ENCODE measurements around the gene DDIT3. TPM values are rescaled to one million over a fixed set of nuclear protein-coding genes. Genes with fewer than 3 reads are reported as not detected.

Gene DDIT3
- total RNA-seq, 1 experiment from 2014 or later, result 27.4 TPM

DNA sequence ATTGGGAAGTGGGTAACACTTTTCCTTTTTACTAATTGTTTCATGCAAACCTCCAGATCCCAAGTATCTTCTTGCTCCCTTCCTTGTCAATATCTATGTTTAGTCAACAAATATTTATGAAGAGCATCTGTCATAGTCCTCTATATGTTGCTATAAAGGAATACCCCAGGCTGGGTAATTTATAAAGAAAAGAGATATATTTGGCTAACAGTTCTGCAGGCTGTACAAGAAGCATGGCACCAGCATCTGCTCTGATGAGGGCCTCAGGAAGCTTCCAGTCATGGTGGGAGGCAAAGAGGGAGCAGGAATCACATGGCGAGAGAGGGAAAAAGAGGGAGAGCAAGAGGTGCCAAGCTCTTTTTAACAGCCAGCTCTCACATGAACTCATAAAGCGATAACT lies 34.1 kb upstream of the DDIT3 start:
- no peak overlapping the region for H3K4me2 ChIP-seq (ENCODE audit: low read length)
- no peak for ATAC-seq
- no peaks in the 10 kb centered on the region for H3K27me3 ChIP-seq (ENCODE audit: low read length)
- ChIA-PET POLR2A (ENCODE audit: unreplicated experiment) (no interaction called here), CTCF (no interaction called here)
- no peak for DNase-seq
- H3K27ac ChIP-seq (ENCODE audit: low read length), result no peak overlapping the region
- no peak overlapping the region for H3K4me3 ChIP-seq (ENCODE audit: low read length)
- H3K9ac ChIP-seq (ENCODE audit: low read length), result no peak overlapping the region
- H3K4me1 ChIP-seq (ENCODE audit: insufficient read depth, low read length), result no peaks in the 10 kb centered on the region
- no peaks in the 10 kb centered on the region for H3F3A ChIP-seq (ENCODE audit: low read length, unreplicated experiment)
- H3K79me2 ChIP-seq (ENCODE audit: low read length), result no peaks in the 10 kb centered on the region
- H4K20me1 ChIP-seq (ENCODE audit: low read length), result no peaks in the 10 kb centered on the region
- H3K9me2 ChIP-seq (replicated peaks; ENCODE audit: low read length), result no peaks in the 10 kb centered on the region
- BruUV-seq (replicated peaks), result no TSS peak
- H3K36me3 ChIP-seq (ENCODE audit: low read depth, low read length), result no peaks in the 10 kb centered on the region
- no peaks in the 10 kb centered on the region for H3K9me3 ChIP-seq (ENCODE audit: low read length)
- intact Hi-C loops (cut with micrococcal nuclease), result no loop called here
- H2AFZ ChIP-seq (ENCODE audit: low read length), result no peak overlapping the region
- TF ChIP-seq, protein P1, sequence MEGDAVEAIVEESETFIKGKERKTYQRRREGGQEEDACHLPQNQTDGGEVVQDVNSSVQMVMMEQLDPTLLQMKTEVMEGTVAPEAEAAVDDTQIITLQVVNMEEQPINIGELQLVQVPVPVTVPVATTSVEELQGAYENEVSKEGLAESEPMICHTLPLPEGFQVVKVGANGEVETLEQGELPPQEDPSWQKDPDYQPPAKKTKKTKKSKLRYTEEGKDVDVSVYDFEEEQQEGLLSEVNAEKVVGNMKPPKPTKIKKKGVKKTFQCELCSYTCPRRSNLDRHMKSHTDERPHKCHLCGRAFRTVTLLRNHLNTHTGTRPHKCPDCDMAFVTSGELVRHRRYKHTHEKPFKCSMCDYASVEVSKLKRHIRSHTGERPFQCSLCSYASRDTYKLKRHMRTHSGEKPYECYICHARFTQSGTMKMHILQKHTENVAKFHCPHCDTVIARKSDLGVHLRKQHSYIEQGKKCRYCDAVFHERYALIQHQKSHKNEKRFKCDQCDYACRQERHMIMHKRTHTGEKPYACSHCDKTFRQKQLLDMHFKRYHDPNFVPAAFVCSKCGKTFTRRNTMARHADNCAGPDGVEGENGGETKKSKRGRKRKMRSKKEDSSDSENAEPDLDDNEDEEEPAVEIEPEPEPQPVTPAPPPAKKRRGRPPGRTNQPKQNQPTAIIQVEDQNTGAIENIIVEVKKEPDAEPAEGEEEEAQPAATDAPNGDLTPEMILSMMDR (conservative IDR thresholded peaks at IDR 0.05; ENCODE audit: low read depth, low read length), result no peak
- no peak for TF ChIP-seq EZH2 (IDR thresholded peaks at IDR 0.05; ENCODE audit: low read length, unreplicated experiment)
- TF ChIP-seq EZH2phosphoT487 (IDR thresholded peaks at IDR 0.05; ENCODE audit: borderline replicate concordance, low read length), result no peak

DNA sequence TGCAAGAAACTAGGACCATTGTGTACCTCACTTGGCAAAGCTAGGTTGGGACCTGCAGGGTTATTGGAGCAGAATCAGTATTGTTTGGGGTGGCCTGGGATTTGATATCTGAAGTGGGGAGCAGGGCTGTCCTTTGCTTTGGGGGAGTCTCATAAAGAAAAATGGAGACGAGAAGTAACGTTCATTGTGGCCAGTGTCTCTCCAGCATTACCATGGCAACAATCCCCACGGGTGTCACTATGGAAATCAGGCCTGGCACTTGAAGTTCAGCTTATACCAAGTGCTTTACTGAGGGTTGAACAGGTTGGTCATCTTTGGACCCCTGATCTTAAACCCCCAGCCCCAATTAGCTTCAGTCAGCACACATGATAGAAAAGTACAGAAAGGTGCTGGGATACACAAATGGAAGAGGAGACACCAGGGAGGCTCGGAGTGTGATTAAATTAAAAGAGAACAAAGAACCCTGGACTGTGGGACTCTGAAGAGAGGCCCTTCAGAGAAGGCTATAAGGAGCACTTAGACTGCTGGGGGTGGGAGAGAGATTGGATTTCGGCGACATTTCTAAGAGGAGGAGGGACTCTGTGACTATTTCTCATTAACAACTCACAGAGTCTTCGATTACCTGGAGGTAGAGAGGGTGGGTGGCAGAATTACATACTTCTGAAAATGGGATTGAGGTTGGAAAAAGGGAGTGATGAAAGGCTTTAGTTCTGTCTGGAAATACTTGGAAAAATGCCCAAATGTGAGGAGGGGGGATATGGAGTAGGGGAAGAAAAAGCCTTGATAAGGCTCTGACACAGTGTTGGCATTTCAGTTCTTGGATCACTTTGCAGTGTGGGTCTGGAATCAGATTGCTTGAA lies 33.3 kb upstream of the DDIT3 start:
- Histone ChIP-seq H3K9me3 (ENCODE audit: low read length) (no peaks in the 10 kb centered on the region), H3K27ac (ENCODE audit: low read length) (no peak overlapping the region), H3K9me2 (replicated peaks; ENCODE audit: low read length) (no peaks in the 10 kb centered on the region), H3K79me2 (ENCODE audit: low read length) (no peaks in the 10 kb centered on the region), H3F3A (ENCODE audit: low read length, unreplicated experiment) (no peaks in the 10 kb centered on the region), H2AFZ (ENCODE audit: low read length) (no peak overlapping the region), H3K4me1 (ENCODE audit: insufficient read depth, low read length) (no peaks in the 10 kb centered on the region), H3K4me3 (ENCODE audit: low read length) (no peak overlapping the region), H3K4me2 (ENCODE audit: low read length) (no peak overlapping the region), H4K20me1 (ENCODE audit: low read length) (no peaks in the 10 kb centered on the region), H3K9ac (ENCODE audit: low read length) (no peak overlapping the region), H3K27me3 (ENCODE audit: low read length) (no peaks in the 10 kb centered on the region), H3K36me3 (ENCODE audit: low read depth, low read length) (no peaks in the 10 kb centered on the region)
- POLR2A ChIA-PET (ENCODE audit: unreplicated experiment), result no interaction called here
- BruUV-seq (replicated peaks), result no TSS peak
- no peak for DNase-seq
- TF ChIP-seq EZH2 (IDR thresholded peaks at IDR 0.05; ENCODE audit: low read length, unreplicated experiment) (no peak), EZH2phosphoT487 (IDR thresholded peaks at IDR 0.05; ENCODE audit: borderline replicate concordance, low read length) (no peak)
- TF ChIP-seq, protein P1 (conservative IDR thresholded peaks at IDR 0.05; ENCODE audit: low read depth, low read length), result no peak
- ATAC-seq, result no peak
- CTCF ChIA-PET, result interaction anchor here (0.6 kb wide), 1 partner anchor 173 kb away, joined by 3 read pairs; no protein-coding TSS in a partner anchor
- intact Hi-C loops (cut with micrococcal nuclease), result no loop called here

DNA sequence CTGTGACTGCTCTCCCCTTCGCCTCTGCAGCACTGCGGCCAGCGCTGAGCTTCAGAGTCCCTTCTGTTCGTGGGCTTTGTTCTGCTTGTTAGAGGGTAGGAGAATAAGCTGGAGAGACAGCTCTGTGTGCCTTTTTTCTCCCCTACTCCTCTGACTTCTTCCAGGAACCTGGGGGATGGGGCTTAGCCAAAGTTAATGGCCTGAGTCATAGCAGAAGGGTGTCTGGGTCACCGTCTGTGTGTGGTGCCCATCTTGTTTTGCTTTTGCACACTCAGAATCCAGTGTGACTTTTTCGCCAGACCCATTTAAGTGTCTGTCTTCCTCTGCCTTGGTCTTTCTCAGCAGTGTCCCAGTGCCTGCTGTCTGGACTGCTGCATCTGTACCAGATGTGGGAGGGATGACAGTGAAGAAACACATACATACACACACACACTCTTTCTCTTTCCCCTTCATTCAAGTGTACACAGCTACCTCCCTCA lies 32.6 kb upstream of the DDIT3 start:
- Histone ChIP-seq H3K9ac (ENCODE audit: low read length) (no peak overlapping the region), H3K4me1 (ENCODE audit: insufficient read depth, low read length) (no peaks in the 10 kb centered on the region), H3F3A (ENCODE audit: low read length, unreplicated experiment) (no peaks in the 10 kb centered on the region), H3K36me3 (ENCODE audit: low read depth, low read length) (no peaks in the 10 kb centered on the region), H4K20me1 (ENCODE audit: low read length) (no peaks in the 10 kb centered on the region), H3K4me2 (ENCODE audit: low read length) (no peak overlapping the region), H3K27me3 (ENCODE audit: low read length) (no peaks in the 10 kb centered on the region), H3K79me2 (ENCODE audit: low read length) (no peaks in the 10 kb centered on the region), H3K4me3 (ENCODE audit: low read length) (no peak overlapping the region), H3K9me2 (replicated peaks; ENCODE audit: low read length) (no peaks in the 10 kb centered on the region), H3K27ac (ENCODE audit: low read length) (no peak overlapping the region), H2AFZ (ENCODE audit: low read length) (no peak overlapping the region), H3K9me3 (ENCODE audit: low read length) (no peaks in the 10 kb centered on the region)
- ChIA-PET CTCF (interaction anchor here (0.6 kb wide), 1 partner anchor 173 kb away, joined by 3 read pairs; no protein-coding TSS in a partner anchor), POLR2A (ENCODE audit: unreplicated experiment) (no interaction called here)
- no TSS peak for BruUV-seq (replicated peaks)
- peak; percentile 49; the same call in 1 of the 2 replicates for ATAC-seq
- DNase-seq, result peak; percentile 11
- TF ChIP-seq, protein P1 (conservative IDR thresholded peaks at IDR 0.05; ENCODE audit: low read depth, low read length), result no peak
- TF ChIP-seq EZH2 (IDR thresholded peaks at IDR 0.05; ENCODE audit: low read length, unreplicated experiment) (no peak), EZH2phosphoT487 (IDR thresholded peaks at IDR 0.05; ENCODE audit: borderline replicate concordance, low read length) (no peak)
- intact Hi-C loops (cut with micrococcal nuclease), result no loop called here

Data from PC-3 (cell line).